GM23248 (cell line): ENCODE data around the gene GGACT.

ENCODE experiments used
- EZH2 ChIP-seq: fragments of 200-600 bp; sonication (generic); IDR thresholded peaks from 2 replicates; pipeline ENCODE4 v1.6.1; 2018; ENCODE audit warnings: antibody characterized with exemption, mild to moderate bottlenecking; ENCODE audit not compliant: insufficient read depth, poor library complexity, severe bottlenecking
- EZH2phosphoT487 ChIP-seq: fragments of 200-600 bp; sonication (generic); IDR thresholded peaks from 2 replicates; pipeline ENCODE4 v1.6.1; 2018; ENCODE audit warnings: antibody characterized with exemption, moderate library complexity, mild to moderate bottlenecking, low read depth; ENCODE audit not compliant: insufficient read depth

- TF ChIP-seq EZH2, result no peak
- TF ChIP-seq EZH2phosphoT487, result no peak
Measured at GRCh38 chr13:100534147-100534843, 54.3 kb downstream of the GGACT start.
